Peyer's patch (tissue), 4 donors: ENCODE measurements around the gene THAP11.

Experiments
- CTCF ChIP-seq, 6 experiments: fragments of 450-650 bp in 4 of 6; fragments of 200-600 bp in 2 of 6; sonication (generic) in 1 of 6; IDR thresholded peaks; one replicate each; pipeline ENCODE4 v1.5.1; 2017 to 2019; ENCODE audit warnings: antibody characterized with exemption in 6 of 6, mild to moderate bottlenecking in 3 of 6, moderate library complexity in 1 of 6
- POLR2A ChIP-seq, 2 donors: fragments of 450-650 bp; IDR thresholded peaks; one replicate each; pipeline ENCODE4 v1.5.1; 2017; ENCODE audit warnings: antibody characterized with exemption in 2 of 2, mild to moderate bottlenecking in 2 of 2, moderate library complexity in 2 of 2

DNA sequence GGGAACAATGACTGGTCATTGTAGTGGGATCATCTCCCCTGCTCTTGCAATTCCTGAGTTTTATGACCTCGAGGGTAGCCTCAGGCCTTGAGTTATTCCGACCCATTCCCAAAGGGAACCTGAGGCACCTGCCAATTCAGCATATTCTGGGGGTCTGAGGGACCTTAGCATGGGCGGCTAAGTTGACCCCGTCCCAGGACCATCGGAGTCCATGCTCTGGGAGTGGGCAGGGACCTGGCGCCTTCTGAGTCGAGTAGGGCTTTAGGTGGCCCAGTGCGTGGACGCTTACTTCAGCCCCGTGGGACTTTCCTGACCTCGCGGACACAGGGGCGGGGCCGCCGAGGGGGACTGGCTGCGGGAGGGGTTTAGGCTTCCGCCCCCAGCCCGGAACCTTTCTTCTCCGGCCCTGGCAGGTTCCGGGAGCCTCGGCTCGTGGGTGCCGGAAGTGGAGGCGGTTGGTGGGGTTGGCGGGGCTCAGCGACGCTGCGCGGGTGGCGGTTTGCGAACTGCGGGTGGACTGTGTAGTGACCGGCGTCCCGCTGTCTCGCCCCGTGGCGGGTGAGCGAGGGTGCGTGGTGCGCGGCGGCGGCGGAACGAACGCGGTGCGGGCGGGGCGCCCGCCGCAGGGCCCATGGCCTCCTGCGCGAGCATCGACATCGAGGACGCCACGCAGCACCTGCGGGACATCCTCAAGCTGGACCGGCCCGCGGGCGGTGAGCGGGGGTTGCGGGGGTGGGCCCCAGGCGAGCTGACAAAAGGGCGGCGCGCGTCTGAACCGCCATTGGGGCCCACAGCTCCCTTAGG, 30.7 kb downstream of the THAP11 start, which contains the start of gene EDC4:
- TF ChIP-seq POLR2A (IDR thresholded peaks at IDR 0.05), result peak; percentile 54 to 62
- TF ChIP-seq CTCF (IDR thresholded peaks at IDR 0.05), result no peak
